K562 (cell line): Measurements from ENCODE around the gene ACACB. TPM values are rescaled to one million over a fixed set of nuclear protein-coding genes. Genes with fewer than 3 reads are reported as not detected.

Experiments used
- ATAC-seq: fragments of 200-7000 bp; cut with Tn5 transposase; 3 replicates; pipeline ENCODE4 v1.9.1; 2020; ENCODE audit warnings: moderate library complexity
- BruUV-seq: library from RNA; stranded (reverse); fragments of 400-500 nt; replicated peaks from 2 replicates; lab custom pipeline; 2021; lab: Mats Ljungman, UMichigan
- CTCF ChIA-PET: fragments of 300-600 bp; formaldehyde crosslinking; extraction: SDS; loops from one replicate; lab custom pipeline; 2021; ENCODE audit warnings: low intra/inter-chr PET ratio; lab: Yijun Ruan, JAX
- POLR2A ChIA-PET: fragments of 300-600, 350-650 bp; sonication (Branson Sonifier 250); formaldehyde crosslinking; extraction: SDS; loops from one replicate; lab custom pipeline; 2021; ENCODE audit warnings: antibody characterized with exemption, inconsistent platforms; lab: Yijun Ruan, JAX
- DNase-seq, 4 experiments: peaks; one replicate each; pipeline versions ENCODE4 v3.0.0 to v3.0.0-alpha.2; 2011 to 2018; ENCODE audit warnings: low spot score in 3 of 4, mixed read lengths in 3 of 4; ENCODE audit errors: extremely low read depth in 1 of 4
- FAIRE-seq: peaks from 2 replicates; lab custom pipeline; 2011; peaks lifted over from hg19 to GRCh38; lab: Jason Lieb, UNC
- H2AFZ ChIP-seq: 2 replicates; pipeline ENCODE4 v1.6.0; 2011; ENCODE audit warnings: low read depth, low read length, control low read depth, inconsistent platforms
- H3K27ac ChIP-seq: fragments of 200-600 bp; 3 replicates; pipeline ENCODE4 v1.8.0; 2011; ENCODE audit warnings: low read depth, mild to moderate bottlenecking, control low read depth, inconsistent platforms, low read length, moderate library complexity, mixed read lengths; ENCODE audit errors: extremely low read depth
- H3K27me3 ChIP-seq, 2 experiments: fragments of 300-600 bp in 1 of 2; 2 replicates in 1 of 2; 3 replicates in 1 of 2; pipeline versions ENCODE4 v1.6.0 to v1.8.0; 2011; ENCODE audit warnings: inconsistent platforms in 2 of 2, low read length in 2 of 2, mild to moderate bottlenecking in 1 of 2, mixed read lengths in 1 of 2, moderate library complexity in 1 of 2; ENCODE audit not compliant: control insufficient read depth in 2 of 2, insufficient read depth in 2 of 2
- H3K36me3 ChIP-seq: fragments of 300-600 bp; 3 replicates; pipeline ENCODE4 v1.8.0; 2011; ENCODE audit warnings: mild to moderate bottlenecking, low read length, inconsistent platforms; ENCODE audit not compliant: control insufficient read depth, insufficient read depth
- H3K4me1 ChIP-seq, 2 experiments: fragments of 200-600 bp in 1 of 2; replicated peaks in 1 of 2; 2 replicates in 1 of 2; 3 replicates in 1 of 2; pipeline versions ENCODE4 v1.5.1 to v1.8.0; 2011; ENCODE audit warnings: inconsistent platforms in 2 of 2, low read length in 2 of 2, mild to moderate bottlenecking in 1 of 2, mixed read lengths in 1 of 2, moderate library complexity in 1 of 2; ENCODE audit not compliant: control insufficient read depth in 2 of 2, insufficient read depth in 2 of 2
- H3K4me2 ChIP-seq: 2 replicates; pipeline ENCODE4 v1.6.1; 2011; ENCODE audit warnings: low read length, control low read depth, inconsistent platforms, mixed read lengths; ENCODE audit not compliant: insufficient read depth
- H3K4me3 ChIP-seq: fragments of 200-600 bp; sonication (generic), shearing (Covaris generic); 2 replicates; pipeline ENCODE4 v1.5.1; 2016; ENCODE audit warnings: control low read depth, inconsistent platforms
- H3K79me2 ChIP-seq: fragments of 200-600 bp; 3 replicates; pipeline ENCODE4 v1.8.0; 2011; ENCODE audit warnings: low read length, inconsistent platforms; ENCODE audit not compliant: control insufficient read depth, insufficient read depth
- H3K9ac ChIP-seq, 2 experiments: 2 replicates each; pipeline versions ENCODE4 v1.6.0 to v1.6.1; 2011; ENCODE audit warnings: low read depth in 2 of 2, low read length in 2 of 2, control low read depth in 1 of 2, inconsistent platforms in 1 of 2, mild to moderate bottlenecking in 1 of 2, mixed read lengths in 1 of 2; ENCODE audit not compliant: insufficient read depth in 1 of 2
- H3K9me1 ChIP-seq: one replicate; pipeline ENCODE4 v1.6.0; 2011; ENCODE audit warnings: inconsistent platforms, mild to moderate bottlenecking, low read length, moderate library complexity; ENCODE audit not compliant: control insufficient read depth, insufficient read depth
- H3K9me3 ChIP-seq: replicated peaks from 2 replicates; pipeline ENCODE4 v1.5.1; 2011; ENCODE audit warnings: low read depth, low read length, inconsistent platforms; ENCODE audit not compliant: control insufficient read depth, insufficient read depth
- H4K20me1 ChIP-seq: replicated peaks from 2 replicates; pipeline ENCODE4 v1.6.1; 2011; ENCODE audit warnings: low read length, inconsistent platforms, mixed read lengths; ENCODE audit not compliant: control insufficient read depth, insufficient read depth
- DEAF1 ChIP-seq: fragments of 450-650 bp; formaldehyde crosslinking; IDR thresholded peaks from 2 replicates; pipeline ENCODE4 v1.4.0; 2020; ENCODE audit warnings: mild to moderate bottlenecking, moderate library complexity
- FOXP1 ChIP-seq: sonication (generic); formaldehyde crosslinking; IDR thresholded peaks from 2 replicates; pipeline ENCODE4 v1.8.0; 2022; ENCODE audit warnings: mild to moderate bottlenecking, missing genetic modification reagents
- HSF4 ChIP-seq: fragments of 250-450 bp; sonication (Bioruptor Pico); IDR thresholded peaks from 2 replicates; pipeline ENCODE4 v2.1.2; 2022; ENCODE audit warnings: mild to moderate bottlenecking, moderate library complexity, borderline replicate concordance
- KLF13 ChIP-seq: fragments of 450-650 bp; IDR thresholded peaks from 2 replicates; pipeline ENCODE4 v1.6.1; 2016; ENCODE audit warnings: missing genetic modification characterization, low read depth, mild to moderate bottlenecking, missing compliant biosample characterization, moderate library complexity, borderline replicate concordance
- YBX1 ChIP-seq: fragments of 450-650 bp; IDR thresholded peaks from 2 replicates; pipeline ENCODE4 v1.7.1; 2016; ENCODE audit warnings: mild to moderate bottlenecking
- ZFP30 ChIP-seq: fragments of 250-450 bp; sonication (Bioruptor Pico); IDR thresholded peaks from 2 replicates; pipeline ENCODE4 v1.8.0; 2022; ENCODE audit warnings: moderate library complexity, mild to moderate bottlenecking, inconsistent platforms, borderline replicate concordance
- ZMIZ1 ChIP-seq, 2 experiments: fragments of 150-350 bp in 1 of 2; IDR thresholded peaks; 2 replicates each; pipeline ENCODE4 v1.6.1; 2012 to 2016; ENCODE audit warnings: low read depth in 2 of 2, low read length in 2 of 2, mild to moderate bottlenecking in 1 of 2, moderate library complexity in 1 of 2
- WGBS: fragments of 100-300 bp; shearing (Covaris generic); methylation state at CpG from one replicate; pipeline ENCODE4 v1.1.6; 2016; ENCODE audit warnings: low coverage, mixed read lengths; ENCODE audit not compliant: insufficient coverage; ENCODE audit errors: missing lambda C conversion rate; 5-methylcytosine and 5-hydroxymethylcytosine counted together
- in situ Hi-C: fragments of 300-500 bp; cut with MboI; formaldehyde crosslinking; loops from 4 replicates; pipeline ENCODE4 v1.15.0; 2018; ENCODE audit warnings: inconsistent platforms, mixed read lengths
- intact Hi-C: fragments of 100-400 bp; cut with micrococcal nuclease; formaldehyde crosslinking; loops from 2 replicates; pipeline ENCODE4 v1.14.2; 2022
- polyA plus RNA-seq, 8 experiments: library from polyadenylated mRNA; depleted of rRNA in 4 of 8; stranded (reverse) in 5 of 8; unstranded in 3 of 8; fragments of >200 nt; fragmentation: Nextera tagmentation in 2 of 8; fragmentation: Illumina TruSeq in 1 of 8; extraction: Ambion mirVana in 2 of 8; extraction: Trizol in 1 of 8; gene quantifications; 2 replicates each; pipeline versions ENCODE4 v1.2.1 to v1.2.3, GENCODE V29; 2011 to 2014; ENCODE audit warnings: inconsistent platforms in 1 of 8, missing spikeins in 1 of 8
- total RNA-seq, 7 experiments: library from RNA; depleted of rRNA in 6 of 7; stranded (reverse); fragments of >200 nt in 6 of 7; fragmentation: Illumina TruSeq in 2 of 7; extraction: Trizol in 2 of 7; gene quantifications; 2 replicates each; pipeline versions ENCODE4 v1.2.1 to v1.2.3, GENCODE V29; 2011 to 2021; ENCODE audit warnings: low replicate concordance in 1 of 7

ACACB gene
- total and polyA plus RNA-seq, 9 of the 15 experiments (the other 6 are each of a cell fraction or from before 2014, with no cell fraction given): 0.10 to 2.5 (median 0.83) TPM

DNA sequence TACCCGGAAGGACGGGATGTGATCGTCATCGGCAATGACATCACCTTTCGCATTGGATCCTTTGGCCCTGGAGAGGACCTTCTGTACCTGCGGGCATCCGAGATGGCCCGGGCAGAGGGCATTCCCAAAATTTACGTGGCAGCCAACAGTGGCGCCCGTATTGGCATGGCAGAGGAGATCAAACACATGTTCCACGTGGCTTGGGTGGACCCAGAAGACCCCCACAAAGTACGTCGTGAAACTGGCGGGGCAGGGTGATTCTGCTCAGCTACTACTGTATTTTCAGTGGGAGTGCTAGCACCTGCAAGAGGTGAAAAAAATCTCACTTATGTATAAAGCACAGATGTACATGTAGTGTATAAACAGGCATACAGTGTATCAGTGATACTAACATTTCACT, 129.8 kb downstream of the ACACB start:
- WGBS: 8% methylated on average over 15 of the region's 15 CpGs
- Histone ChIP-seq H2AFZ (no peak overlapping the region), H3K36me3 (no peaks in the 10 kb centered on the region), H3K79me2 (no peaks in the 10 kb centered on the region), H3K4me2 (no peak overlapping the region), H3K27ac (no peak overlapping the region), H3K9me3 (no peaks in the 10 kb centered on the region), H3K27me3 (peaks cover 9 to 27% of the 10 kb centered on the region in 2 experiments; a peak in 4 of 5 replicates), H4K20me1 (no peaks in the 10 kb centered on the region), H3K9me1 (no peaks in the 10 kb centered on the region), H3K9ac (no peak overlapping the region; a peak in 1 of 4 replicates), H3K4me3 (no peak overlapping the region), H3K4me1 (no peaks in the 10 kb centered on the region)
- in situ Hi-C loops: no loop called here
- no TSS peak for BruUV-seq
- ChIA-PET CTCF (no interaction called here), POLR2A (interaction anchor here (0.6 kb wide), 2 partner anchors 43 to 176 kb away, joined by 3 to 4 read pairs; no protein-coding TSS in a partner anchor)
- ATAC-seq: no peak
- no peak for FAIRE-seq
- intact Hi-C loops: no loop called here
- DNase-seq: no peak
- TF ChIP-seq ZMIZ1 (IDR thresholded peaks at IDR 0.05; ENCODE audit: low read depth in 2 of 2, low read length in 2 of 2) (no peak), ZFP30 (CRISPR knock-in tag) (no peak), YBX1 (no peak), KLF13 (tag) (no peak), FOXP1 (CRISPR knock-in tag) (no peak), HSF4 (CRISPR knock-in tag) (no peak), DEAF1 (CRISPR knock-in tag) (no peak)
